Measurements from ENCODE around the gene CNDP2. TPM values are rescaled to one million over a fixed set of nuclear protein-coding genes. Genes with fewer than 3 reads are reported as not detected.

Gene CNDP2
- total RNA-seq, 1 donor from 2014 or later = 237 TPM

DNA sequence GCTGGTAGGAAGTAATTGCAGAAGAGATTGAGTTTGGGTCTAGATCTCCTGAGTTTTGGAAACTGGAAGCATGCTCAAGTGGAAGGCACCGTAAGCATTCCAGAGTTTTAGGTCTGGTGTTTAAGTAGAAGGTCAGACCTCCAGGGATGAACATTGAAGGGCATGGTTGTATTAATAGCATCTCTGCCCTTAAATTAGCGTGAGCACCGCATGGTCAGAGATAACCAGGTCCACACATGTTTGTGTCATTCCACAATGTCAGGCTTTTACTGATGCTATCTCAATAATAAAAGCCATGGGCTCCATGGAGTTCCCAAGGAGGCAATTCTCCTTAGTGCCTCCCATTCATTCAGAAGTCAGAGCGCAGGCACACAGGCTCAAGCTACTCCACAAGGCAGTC lies 73.2 kb downstream of the CNDP2 start:
- H3K4me3 ChIP-seq = no peak overlapping the region
- intact Hi-C loops (cut with DNase I) = no loop called here
- no peak for ATAC-seq
- no peaks in the 10 kb centered on the region for H3K27me3 ChIP-seq (ENCODE audit: low read depth)
- H3K36me3 ChIP-seq = no peaks in the 10 kb centered on the region
- TF ChIP-seq, protein P1, sequence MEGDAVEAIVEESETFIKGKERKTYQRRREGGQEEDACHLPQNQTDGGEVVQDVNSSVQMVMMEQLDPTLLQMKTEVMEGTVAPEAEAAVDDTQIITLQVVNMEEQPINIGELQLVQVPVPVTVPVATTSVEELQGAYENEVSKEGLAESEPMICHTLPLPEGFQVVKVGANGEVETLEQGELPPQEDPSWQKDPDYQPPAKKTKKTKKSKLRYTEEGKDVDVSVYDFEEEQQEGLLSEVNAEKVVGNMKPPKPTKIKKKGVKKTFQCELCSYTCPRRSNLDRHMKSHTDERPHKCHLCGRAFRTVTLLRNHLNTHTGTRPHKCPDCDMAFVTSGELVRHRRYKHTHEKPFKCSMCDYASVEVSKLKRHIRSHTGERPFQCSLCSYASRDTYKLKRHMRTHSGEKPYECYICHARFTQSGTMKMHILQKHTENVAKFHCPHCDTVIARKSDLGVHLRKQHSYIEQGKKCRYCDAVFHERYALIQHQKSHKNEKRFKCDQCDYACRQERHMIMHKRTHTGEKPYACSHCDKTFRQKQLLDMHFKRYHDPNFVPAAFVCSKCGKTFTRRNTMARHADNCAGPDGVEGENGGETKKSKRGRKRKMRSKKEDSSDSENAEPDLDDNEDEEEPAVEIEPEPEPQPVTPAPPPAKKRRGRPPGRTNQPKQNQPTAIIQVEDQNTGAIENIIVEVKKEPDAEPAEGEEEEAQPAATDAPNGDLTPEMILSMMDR (IDR thresholded peaks at IDR 0.05) = no peak
- H3K4me1 ChIP-seq = no peaks in the 10 kb centered on the region
- DNase-seq = no peak
- H3K9me3 ChIP-seq = no peaks in the 10 kb centered on the region
- no peak overlapping the region for H3K27ac ChIP-seq

DNA sequence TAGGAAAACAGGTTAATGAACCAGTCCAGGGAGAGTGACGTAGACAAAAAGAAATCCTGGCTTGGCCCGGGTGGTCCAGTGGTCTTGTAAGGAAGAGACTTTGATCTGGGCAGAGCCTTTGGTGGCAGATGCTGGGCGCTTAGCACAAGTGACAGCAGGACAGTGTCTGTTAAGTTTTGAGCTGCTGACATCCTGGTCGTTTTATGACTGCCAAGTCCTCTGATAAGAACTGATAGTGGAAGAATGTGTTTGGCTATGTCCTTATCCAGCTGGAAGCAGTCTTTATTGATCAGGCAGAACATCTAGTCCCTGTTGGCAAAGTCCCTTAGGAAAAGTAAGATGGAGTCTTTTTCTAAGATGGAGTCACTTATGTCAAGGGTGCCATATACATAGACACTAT lies 74.1 kb downstream of the CNDP2 start:
- Histone ChIP-seq H3K4me3 (no peak overlapping the region), H3K4me1 (no peaks in the 10 kb centered on the region), H3K27ac (no peak overlapping the region), H3K36me3 (no peaks in the 10 kb centered on the region), H3K9me3 (no peaks in the 10 kb centered on the region), H3K27me3 (ENCODE audit: low read depth) (no peaks in the 10 kb centered on the region)
- TF ChIP-seq, protein P1 (IDR thresholded peaks at IDR 0.05) = no peak
- intact Hi-C loops (cut with DNase I) = no loop called here
- DNase-seq = no peak
- no peak for ATAC-seq

DNA sequence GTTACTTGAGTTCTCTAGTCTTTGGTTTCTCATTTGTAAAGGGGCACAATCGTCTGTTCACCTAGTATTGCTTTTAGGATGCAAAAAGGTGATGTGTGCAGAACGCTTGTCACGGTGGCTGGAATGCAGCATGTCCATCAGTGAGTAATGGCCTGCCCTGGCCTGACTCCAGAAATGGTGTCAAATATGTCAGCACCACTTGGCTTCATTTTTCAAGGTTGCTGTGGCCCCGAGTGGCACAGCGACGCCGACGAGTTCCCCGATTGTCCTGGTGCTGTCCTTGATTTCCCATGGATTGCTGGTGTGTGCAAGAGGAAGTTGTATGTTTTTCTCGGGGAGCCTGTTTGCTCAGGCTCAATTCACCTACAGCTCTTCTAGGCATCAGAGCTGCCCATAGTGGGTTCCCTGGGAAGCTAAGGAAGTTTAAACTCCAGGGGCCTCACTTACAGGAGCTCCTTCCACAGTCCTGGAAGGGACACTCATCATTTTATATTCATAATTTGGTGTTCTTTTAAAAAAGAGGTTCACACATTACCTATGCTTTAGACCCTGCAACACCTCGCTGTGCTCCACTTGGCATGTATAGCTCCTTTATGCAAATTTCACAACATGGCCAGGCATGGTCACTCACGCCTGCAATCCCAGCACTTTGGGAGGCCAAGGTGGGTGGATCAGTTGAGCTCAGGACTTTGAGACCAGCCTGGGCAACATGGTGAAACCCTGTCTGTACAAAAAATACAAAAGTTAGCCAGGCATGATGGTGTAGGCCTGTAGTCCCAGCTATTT lies 75.9 kb downstream of the CNDP2 start:
- TF ChIP-seq, protein P1 (IDR thresholded peaks at IDR 0.05) = no peak
- Histone ChIP-seq H3K36me3 (no peaks in the 10 kb centered on the region), H3K4me3 (no peak overlapping the region), H3K27ac (no peak overlapping the region), H3K27me3 (ENCODE audit: low read depth) (no peaks in the 10 kb centered on the region), H3K4me1 (no peaks in the 10 kb centered on the region), H3K9me3 (no peaks in the 10 kb centered on the region)
- intact Hi-C loops (cut with DNase I) = no loop called here
- no peak for DNase-seq
- ATAC-seq = no peak

DNA sequence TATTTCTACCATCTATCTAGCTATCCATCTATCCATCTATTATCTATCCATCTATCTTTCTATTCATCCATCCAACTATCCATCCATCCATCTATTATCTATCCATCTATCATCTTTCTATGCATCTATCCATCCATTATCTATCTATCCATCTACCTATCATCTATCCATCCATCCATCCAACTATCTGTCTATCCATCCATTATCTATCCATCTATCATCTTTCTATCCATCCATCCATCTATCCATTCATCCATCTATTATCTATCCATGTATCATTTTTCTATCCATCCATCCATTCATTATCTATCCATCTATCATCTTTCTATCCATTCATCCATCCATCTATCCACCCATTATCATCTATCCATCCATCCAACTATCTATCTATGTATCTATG lies 76.9 kb downstream of the CNDP2 start:
- TF ChIP-seq, protein P1 (IDR thresholded peaks at IDR 0.05) = no peak
- no peak for DNase-seq
- H3K36me3 ChIP-seq = no peaks in the 10 kb centered on the region
- no peak overlapping the region for H3K27ac ChIP-seq
- intact Hi-C loops (cut with DNase I) = no loop called here
- H3K9me3 ChIP-seq = no peaks in the 10 kb centered on the region
- no peaks in the 10 kb centered on the region for H3K4me1 ChIP-seq
- H3K4me3 ChIP-seq = no peak overlapping the region
- H3K27me3 ChIP-seq (ENCODE audit: low read depth) = no peaks in the 10 kb centered on the region
- ATAC-seq = no peak

Other genes starting within 250 kb of the CNDP2 start
- 458 TPM for gene CYB5A, start 204.4 kb upstream of the CNDP2 start, total RNA-seq
- 0.65 TPM for gene C18orf63, start 180.5 kb upstream of the CNDP2 start, total RNA-seq
- not detected for gene DIPK1C, start 39.1 kb upstream of the CNDP2 start, total RNA-seq
- gene CNDP1, start 38.1 kb downstream of the CNDP2 start, total RNA-seq = not detected
- 16.1 TPM for gene ZNF407, start 101.5 kb downstream of the CNDP2 start, total RNA-seq